Hepatic stellate cell (primary cell): Measurements from ENCODE around the gene MAP2K6.

Experiments
- DNase-seq: peaks from one replicate; pipeline ENCODE4 v3.0.0; 2011; ENCODE audit warnings: low spot score

Gene MAP2K6

DNA sequence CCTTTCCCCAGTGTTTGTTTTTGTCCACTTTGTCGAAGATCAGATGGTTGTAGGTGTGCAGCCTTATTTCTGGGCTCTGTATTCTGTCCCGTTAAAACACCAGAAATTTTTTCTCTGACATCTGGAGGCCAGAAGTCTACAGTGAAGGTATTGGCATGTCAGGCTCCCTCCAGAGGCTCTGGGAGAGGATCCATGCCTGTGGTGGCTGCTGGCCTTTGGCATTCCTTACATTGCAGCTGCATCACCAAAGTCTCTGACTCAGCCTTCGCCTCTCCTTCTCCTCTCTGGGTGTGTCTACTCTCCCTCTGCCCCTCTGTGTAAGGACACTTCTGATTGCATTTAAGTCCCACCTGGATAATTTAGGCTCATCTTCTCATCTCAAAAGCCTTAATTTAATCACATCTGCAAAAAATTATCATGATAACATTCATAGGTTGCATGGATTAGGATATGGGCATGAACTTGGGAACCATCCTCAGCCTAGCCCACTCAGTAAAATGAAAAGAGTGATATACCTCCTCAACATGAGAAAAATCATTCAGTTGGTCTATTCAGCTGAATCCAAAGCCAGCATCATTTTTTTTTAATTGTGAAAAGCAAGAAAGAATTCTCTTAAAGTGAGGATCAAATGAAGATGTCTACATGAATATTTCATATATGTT, 78.0 kb downstream of the MAP2K6 start:
- DNase-seq = peak; percentile 19

DNA sequence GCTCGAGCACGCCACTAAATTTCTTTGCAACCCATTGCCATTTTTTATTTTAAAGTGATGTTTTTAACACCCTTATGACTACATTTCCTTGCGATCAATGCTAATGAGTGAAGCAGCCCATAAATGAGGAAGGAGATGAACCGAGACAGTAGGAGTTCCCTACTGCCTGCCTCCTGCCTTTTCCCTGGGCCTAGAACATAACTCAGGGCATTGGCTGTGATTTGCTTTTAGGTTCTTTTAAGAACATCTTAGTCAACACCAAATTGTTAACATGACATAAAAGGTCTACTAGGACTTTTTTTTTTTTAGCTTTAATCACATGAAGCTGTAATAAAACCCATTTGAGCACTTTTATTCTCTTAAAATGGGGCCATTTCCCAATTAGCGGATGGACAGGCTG, 81.3 kb downstream of the MAP2K6 start:
- no peak for DNase-seq

DNA sequence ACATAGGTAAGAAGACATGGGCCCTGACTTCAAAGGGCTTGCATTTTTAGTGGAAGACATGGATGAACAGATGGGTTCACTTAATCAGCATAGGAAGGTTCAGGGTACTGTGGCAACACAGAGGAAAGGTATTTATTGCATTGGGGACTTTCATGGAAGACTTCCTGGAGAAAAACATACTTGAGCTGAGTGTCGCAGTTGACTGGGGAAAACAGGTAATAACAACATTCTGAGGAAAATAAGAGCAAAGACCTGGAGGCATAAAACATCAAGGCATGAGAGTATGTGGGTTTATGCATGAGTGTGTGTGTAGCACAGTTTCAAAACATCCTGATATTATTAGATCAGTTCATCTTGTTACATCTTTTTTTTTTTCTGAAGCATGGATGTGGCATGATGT, 82.7 kb downstream of the MAP2K6 start:
- no peak for DNase-seq

DNA sequence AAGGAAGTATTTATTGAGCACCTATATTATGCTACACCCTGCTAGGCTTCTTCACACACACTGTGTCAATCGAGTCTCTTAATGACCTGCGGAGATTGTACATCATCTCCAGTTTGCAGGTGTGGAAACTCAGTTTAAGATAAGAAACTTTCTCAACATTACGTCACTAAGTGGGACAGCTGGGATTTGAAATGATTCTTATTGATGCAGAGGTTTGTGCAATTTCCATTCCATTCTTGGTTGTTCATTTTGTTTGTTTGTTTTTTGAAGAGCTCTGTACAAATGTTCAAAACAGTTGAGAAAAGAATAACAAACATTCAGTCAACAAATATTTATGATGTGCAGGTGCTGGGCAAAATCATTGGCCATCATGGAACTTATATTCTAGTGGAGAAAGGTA, 84.8 kb downstream of the MAP2K6 start:
- no peak for DNase-seq

DNA sequence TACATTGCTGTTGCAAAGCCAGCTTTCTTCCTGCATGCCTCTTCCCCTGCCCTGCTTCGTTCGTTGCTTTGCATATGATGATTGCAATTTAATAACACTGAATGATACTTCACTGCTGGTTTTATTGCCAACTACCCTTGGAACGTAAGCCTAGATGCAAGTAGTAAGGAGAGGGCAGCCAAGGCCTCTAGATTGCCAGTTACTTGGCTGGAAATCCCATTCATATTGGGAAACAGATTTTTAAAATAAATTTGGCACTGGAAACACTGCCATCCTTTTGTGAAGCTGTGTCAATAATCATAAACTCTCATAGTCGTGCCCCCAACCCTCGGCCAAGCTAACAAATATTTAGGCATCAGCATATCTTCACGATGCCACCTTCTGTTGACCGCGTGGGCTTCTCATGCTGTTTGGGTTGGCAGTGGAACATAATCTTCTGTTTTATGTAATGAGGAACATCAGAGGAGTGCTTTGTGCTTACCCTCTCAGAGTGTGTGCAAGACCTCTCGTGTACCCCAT, 86.5 kb downstream of the MAP2K6 start:
- no peak for DNase-seq

DNA sequence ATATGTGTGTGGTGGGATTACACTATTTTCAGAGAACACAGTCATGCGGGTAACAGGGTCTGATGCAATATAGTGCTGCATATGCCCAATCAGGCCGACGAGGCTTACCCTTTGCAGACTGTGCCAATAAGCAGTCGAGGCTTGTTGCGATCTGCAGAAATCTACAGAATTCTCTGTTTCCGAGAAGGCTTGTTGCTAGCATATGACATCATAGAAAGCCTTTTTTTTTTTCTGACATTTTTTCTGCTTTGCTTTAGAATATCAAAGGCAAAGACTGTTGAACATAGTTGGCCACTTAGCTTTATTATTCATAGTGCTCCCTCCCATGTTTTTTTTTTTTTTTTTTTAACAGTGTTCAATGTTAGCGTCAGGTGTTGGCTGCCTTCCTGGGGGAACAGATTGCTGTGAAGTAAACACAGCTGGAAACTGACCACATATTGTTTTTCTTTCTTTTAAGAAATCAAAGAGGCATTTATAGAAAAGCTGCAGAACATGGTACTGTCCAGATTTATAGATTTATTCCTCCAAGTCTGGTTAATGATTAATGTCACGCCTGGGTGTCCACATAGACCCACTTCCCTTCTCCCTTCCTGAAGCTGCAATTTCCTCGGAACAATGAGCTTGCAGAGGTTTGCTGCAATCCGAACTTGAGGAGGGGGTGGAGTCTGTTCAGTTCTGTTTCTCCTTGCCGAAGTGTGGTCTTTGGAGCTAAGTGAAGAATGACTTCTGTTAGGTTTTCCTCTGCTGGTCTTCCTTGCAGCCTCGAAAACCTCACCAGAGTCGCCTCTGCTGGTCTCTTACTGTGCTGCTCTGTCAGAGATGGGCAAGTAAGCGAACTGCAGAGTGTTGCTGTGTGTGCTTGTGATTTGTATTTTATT, 87.3 kb downstream of the MAP2K6 start:
- no peak for DNase-seq

DNA sequence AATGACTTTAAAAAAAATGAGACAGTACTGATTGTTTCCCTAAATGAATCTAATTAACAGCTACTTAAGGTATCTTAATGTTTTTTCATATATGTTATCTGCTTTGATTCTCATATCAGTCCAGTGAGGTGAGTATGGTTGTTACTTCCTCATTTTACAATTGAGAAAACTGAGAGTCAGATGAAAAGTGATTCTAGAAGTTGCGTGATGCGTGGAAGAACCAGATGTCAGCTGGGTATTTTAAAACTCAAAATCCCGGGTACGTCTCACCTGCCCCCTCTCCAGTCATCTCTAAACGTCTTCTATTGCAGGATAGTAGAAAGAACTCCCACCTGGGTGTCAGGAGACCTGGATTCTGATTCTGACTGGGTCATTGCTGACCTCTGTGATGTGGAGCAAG, 89.2 kb downstream of the MAP2K6 start:
- DNase-seq = no peak

DNA sequence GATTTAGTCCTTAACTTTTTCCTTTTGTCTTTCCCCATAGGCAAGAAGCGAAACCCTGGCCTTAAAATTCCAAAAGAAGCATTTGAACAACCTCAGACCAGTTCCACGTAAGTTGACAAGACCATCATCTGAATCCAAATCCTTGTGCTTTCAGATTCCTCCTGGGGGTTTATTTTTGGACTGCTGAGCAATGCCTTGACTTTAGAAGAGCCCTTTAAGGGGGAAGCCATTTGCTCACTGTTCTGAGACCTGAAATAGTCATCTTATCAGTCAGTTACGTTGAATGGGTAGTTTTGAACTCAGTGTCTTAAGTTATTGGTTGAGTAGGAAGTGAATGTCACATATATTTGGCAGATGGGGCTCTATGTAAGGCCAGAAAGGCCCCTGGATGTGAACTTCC, 91.2 kb downstream of the MAP2K6 start:
- no peak for DNase-seq

DNA sequence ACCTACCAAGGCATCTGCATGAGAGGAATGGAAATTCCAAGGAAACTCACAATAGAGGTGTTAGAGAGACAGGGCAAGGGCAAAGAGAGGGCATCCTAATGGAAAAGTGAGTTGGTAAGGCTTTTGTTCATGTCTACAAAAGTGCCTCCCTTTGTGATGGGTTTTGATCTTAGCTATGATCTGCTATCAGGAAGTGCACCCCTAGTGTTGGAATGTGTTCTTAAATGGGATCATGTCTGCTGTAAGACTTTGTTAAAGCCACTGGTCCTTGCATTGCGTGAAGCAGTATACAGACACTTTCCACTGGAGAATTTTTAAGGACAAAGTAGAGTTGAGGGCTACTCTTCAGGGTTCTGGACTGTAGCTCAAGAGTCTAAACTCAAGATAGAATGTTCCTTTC, 92.0 kb downstream of the MAP2K6 start:
- DNase-seq = no peak

DNA sequence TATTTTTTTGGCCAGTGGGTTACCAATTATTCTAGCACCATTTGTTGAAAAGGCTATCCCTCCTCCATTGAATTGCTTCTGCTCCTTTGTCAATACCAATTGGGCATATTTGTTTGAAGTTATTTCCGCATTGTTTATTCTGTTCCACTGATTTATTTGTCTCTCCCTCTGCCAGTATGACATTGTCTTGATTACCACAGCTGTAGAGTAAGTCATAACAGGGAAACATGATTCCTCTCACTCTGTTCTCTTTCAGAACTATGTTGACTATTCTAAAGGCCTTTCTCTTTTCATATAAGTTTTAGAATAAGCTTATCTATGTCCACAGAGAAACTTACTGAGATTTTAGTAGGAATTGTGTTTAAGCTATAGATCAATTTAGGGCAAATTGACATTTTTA, 94.3 kb downstream of the MAP2K6 start:
- no peak for DNase-seq

DNA sequence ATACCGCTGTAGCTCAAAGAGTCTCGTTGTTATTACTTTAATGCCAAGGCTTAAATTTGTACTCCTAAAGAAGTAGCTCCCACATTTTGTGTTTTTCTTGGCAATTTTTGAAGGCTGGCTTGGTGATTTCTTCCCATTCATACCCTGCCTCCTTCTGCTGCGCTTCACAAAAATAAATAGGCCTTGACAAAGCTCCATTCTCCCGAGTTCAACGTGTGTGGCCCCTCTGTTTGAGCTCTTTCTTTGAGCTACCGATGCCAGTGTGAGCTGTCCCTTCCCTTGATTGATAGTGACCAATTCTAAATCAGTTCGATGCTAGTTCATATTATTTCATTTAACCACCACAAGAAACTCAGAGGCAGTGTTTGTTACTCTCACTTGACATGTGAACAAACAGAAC, 96.8 kb downstream of the MAP2K6 start:
- no peak for DNase-seq

DNA sequence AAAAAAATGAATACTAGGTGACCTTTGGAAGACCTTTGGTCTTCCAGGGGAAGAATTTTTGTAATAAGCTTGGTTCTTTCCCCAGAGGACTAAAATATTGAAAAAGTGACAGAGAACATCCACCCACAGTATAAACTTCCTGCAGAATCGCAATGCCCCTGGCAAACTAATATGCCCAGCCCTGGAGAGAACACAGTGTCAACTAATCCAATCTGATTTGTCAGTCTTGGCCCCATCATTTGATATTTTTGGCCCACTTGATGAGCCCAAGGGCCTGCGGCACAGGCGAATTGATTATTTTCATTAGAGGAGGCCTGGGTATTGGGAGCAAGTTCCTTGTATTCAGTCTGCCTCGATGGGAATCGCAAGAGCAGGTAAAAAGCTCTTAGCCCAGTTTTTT, 98.4 kb downstream of the MAP2K6 start:
- no peak for DNase-seq

DNA sequence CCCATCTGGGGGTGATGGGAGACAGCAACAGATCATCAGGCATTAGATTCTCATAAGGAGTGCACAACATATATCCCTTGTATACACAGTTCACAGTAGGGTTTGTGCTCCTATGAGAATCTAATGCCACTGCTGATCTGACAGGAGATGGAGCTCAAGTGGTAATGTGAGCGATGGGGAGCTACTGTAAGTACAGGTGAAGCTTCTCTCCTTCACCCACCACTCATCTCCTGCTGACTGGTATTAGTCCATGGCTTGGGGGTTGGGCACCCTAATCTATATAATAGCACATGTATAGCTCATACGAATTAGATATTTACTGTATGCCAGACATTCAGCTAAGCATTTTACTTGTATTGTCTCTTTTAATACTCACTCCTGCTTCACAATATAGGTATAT, 101.7 kb downstream of the MAP2K6 start:
- DNase-seq = no peak

DNA sequence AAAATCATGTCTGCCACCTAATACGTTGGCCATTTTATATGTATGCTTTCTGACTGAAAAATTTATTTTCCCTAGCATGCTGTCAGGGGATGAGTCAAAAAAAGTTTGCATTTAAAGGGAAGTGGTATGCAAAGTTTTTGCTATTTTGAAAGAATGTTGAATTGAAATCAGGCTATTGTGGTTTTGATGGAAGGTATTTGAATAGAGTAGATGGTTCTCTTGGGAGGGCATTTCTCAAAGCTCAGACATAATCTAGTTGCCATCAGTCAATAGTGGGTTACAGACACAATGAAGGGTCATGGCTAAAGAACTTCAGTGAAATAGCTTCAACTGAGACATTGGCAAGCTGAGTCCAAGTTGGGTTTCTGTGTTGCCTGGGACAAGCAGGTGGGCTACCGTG, 102.4 kb downstream of the MAP2K6 start:
- DNase-seq = no peak

DNA sequence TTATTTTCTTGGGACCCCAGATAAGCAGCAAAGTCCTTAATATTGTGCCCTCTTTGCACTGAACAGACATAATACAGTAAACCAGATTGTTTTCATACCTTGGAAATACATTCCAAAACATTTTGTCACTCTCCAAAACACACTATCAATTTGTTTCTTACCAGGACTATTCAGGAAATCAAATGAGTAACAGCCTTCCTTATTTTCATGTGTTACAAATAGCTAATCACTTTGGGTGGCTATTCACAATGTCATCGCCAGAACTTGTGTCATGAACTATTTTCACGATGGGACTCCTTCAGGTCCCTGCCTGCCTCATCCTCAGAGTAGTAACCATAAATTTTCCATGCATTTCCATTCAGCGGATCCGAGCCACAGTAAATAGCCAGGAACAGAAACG, 104.5 kb downstream of the MAP2K6 start:
- no peak for DNase-seq

DNA sequence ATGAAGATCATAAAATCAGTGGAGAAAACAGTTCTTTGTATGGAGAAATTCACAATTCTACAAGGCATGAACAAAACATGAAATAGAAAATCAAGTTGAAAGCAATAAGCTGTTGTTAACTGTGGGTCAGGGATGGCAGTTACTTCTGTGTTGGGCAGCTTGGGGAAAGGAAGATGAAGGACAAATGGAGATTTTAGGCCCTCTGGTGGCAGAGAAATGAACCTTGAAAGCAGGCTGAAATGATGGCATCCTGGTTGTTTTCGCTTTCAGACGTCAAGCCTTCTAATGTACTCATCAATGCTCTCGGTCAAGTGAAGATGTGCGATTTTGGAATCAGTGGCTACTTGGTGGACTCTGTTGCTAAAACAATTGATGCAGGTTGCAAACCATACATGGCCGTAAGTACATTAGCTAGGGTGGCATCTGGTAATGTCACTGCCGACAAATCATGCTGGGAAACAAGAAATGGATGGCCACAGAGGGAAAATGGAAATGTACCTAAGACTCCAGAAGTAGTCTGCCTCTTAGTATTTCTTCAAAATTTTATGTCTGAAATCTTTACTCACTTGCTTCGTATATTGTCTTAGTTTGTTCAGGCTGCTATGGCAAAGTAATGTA, 108.9 kb downstream of the MAP2K6 start:
- DNase-seq = peak; percentile 22

DNA sequence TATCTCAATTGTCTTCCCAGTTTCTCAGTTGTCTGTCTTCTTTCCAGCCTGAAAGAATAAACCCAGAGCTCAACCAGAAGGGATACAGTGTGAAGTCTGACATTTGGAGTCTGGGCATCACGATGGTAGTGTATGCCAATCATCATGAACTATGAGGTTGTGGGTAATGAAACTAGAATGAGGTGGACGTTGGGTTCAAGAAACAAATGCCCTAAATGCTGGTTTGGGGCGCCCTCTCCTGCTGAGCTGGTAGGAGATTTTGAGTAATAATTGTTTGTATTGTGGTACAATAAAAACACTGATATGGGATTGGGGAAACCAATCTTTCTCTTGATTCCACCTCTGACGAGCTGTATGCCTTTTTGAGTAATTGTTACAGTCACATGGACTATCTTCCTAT, 110.4 kb downstream of the MAP2K6 start:
- no peak for DNase-seq

DNA sequence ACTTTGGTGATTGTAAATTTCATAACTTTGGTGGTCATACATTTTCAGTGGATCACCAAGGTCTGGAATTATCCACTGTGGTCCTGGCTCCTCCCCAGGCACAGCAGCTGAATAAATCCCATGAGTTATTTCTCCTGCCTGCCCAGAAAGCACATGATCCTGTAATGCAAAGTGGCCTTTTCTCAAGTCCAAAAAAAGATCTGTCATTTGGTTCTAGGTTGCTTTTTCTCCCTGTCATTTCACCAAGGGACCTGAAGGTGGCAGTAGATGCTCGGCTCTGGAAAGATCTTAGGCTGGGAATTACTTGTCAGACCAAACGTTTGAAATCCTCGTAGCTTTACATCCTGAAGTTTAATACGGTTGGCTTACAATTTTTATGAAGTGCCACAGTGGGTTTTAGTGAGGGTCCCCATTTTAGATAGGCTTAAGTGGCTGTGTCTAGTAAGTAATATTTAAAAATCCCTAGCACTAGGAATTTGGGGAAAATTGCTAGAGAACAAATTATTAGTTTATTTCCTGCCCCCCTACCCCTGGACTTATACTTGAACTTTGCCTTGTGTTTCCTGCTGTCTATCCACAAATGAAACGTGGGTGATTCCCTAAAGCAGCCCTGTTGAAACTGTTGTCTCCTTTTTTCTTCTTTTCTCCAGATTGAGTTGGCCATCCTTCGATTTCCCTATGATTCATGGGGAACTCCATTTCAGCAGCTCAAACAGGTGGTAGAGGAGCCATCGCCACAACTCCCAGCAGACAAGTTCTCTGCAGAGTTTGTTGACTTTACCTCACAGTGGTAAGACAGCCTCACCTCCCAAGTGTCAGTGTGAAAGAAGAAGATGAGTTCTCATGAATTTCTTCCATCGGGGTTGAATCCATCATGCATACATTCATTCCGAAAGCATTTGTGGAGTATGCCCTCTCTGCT, 111.7 kb downstream of the MAP2K6 start:
- peak; percentile 19 for DNase-seq

DNA sequence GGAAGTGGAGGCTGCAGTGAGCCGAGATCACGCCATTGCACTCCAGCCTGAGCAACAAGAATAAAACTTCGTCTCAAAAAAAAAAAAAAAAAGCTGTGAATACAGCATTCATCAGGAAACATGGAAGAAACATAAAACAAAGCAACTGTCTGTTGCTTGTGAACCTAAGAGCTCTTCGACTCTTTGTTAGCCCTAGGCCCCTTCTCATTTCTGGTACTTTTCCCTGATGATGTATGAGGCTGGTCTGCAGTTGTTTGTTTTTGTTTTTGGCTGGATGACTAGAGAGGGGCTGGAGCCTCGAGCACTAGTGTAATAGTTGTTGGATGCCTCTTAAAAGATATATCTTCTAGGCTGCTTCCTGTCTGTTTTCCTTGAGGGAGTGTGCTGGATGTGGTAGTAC, 113.5 kb downstream of the MAP2K6 start:
- DNase-seq = no peak

DNA sequence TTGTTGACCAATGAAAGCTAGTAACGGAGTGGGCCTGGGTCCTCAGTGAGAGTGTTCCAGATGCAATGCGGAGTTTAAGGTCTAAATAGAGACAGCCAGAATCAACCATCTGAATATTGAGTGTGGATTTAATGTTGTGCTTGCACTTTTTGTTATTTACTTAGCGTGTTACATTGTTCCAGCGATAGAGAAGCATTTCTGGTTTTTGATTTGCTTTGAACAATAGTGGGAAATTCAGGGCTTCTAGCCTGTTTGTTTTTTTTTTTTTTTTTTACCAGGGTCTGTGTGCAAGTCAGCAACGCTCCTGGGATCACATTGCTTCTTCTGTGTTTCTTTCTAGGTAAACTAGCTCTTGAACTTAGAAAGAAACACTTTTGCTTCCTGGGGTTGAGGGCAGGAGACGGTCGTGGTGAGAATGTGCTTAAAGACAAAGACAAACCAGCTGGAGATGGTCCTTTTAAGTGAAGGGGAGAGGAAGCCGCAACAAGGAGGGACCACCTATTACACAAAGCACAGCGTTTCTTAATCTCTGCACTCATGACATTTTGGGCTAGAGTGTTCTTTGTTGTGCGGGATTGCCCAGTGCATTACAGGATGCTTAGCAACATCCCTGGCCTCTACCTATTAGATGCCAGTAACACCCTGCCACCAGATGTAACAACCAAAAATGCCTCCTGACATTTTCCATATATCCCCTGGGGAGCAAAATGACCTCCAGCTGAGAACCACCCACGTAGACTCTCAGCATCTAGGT, 119.2 kb downstream of the MAP2K6 start:
- no peak for DNase-seq

DNA sequence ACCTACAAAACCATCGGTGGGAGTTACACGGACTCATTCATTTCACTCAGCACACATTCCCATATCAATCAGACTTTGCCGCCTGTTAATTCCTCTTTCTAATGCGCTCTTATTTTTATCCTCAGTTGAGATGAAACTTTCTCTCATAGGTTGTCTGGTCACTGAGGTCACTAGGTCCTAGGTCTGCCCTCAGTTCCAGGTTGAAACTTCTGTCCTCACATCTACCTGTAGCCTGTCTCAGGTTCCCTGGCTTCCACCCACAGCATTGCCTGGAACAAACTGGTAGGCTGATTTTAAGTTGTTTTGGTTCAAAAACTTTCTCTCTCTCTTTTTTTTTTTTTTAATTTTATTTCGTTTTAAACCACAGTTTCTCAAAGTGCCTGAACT, 119.7 kb downstream of the MAP2K6 start:
- no peak for DNase-seq
